Lung (tissue), 12 donors: ENCODE measurements around the gene PRDM5. TPM values are rescaled to one million over a fixed set of nuclear protein-coding genes. Genes with fewer than 3 reads are reported as not detected.

Experiments used
- ATAC-seq: fragments of 200-7000 bp; cut with Tn5 transposase; one replicate; pipeline ENCODE4 v1.9.1; 2020; ENCODE audit warnings: moderate number of reproducible peaks; ENCODE audit not compliant: insufficient read depth, low FRiP score
- DNase-seq, 3 donors: peaks; one replicate each; pipeline ENCODE4 v3.0.0-alpha.2; 2013 to 2017
- H3K27ac ChIP-seq, 2 donors: one replicate each; pipeline ENCODE4 v1.5.1; 2013; ENCODE audit warnings: mild to moderate bottlenecking in 2 of 2, moderate library complexity in 2 of 2, control low read depth in 1 of 2, inconsistent platforms in 1 of 2, low read depth in 1 of 2, low read length in 1 of 2
- H3K27me3 ChIP-seq, 3 donors: one replicate each; pipeline ENCODE4 v1.5.1; 2013; ENCODE audit warnings: low read length in 2 of 3; ENCODE audit not compliant: control insufficient read depth in 3 of 3, insufficient read depth in 3 of 3
- H3K36me3 ChIP-seq, 4 donors: one replicate each; pipeline ENCODE4 v1.5.1; 2013; ENCODE audit warnings: low read length in 4 of 4, mild to moderate bottlenecking in 1 of 4, moderate library complexity in 1 of 4; ENCODE audit not compliant: control insufficient read depth in 4 of 4, insufficient read depth in 4 of 4
- H3K4me1 ChIP-seq, 5 donors: one replicate each; pipeline ENCODE4 v1.5.1; 2013; ENCODE audit warnings: low read length in 5 of 5, mild to moderate bottlenecking in 2 of 5, moderate library complexity in 1 of 5; ENCODE audit not compliant: control insufficient read depth in 5 of 5, insufficient read depth in 5 of 5
- H3K4me3 ChIP-seq: one replicate; pipeline ENCODE4 v1.5.1; 2013; ENCODE audit warnings: mild to moderate bottlenecking, control low read depth, moderate library complexity
- H3K9ac ChIP-seq, 2 donors: one replicate each; pipeline ENCODE4 v1.5.1; 2013; ENCODE audit warnings: low read length in 2 of 2, control low read depth in 1 of 2; ENCODE audit not compliant: insufficient read depth in 1 of 2
- H3K9me3 ChIP-seq, 4 donors: one replicate each; pipeline ENCODE4 v1.5.1; 2013; ENCODE audit warnings: low read length in 3 of 4, mild to moderate bottlenecking in 1 of 4, moderate library complexity in 1 of 4; ENCODE audit not compliant: control insufficient read depth in 4 of 4, insufficient read depth in 3 of 4
- CTCF ChIP-seq: IDR thresholded peaks from 2 replicates; pipeline ENCODE4 v1.5.1; 2012; ENCODE audit warnings: mild to moderate bottlenecking; ENCODE audit errors: control extremely low read depth, extremely low read depth
- WGBS, 2 donors: extraction: QIAGEN DNeasy Blood & Tissue Kit; methylation state at CpG; one replicate each; pipeline ENCODE4 v1.1.7; 2013; 5-methylcytosine and 5-hydroxymethylcytosine counted together
- polyA plus RNA-seq, 2 donors: library from polyadenylated mRNA; stranded (reverse); fragments of 200-250 nt; gene quantifications; one replicate each; pipeline ENCODE4 v1.2.1, GENCODE V29; 2013
- total RNA-seq, 2 donors: library from RNA; depleted of rRNA in 1 of 2; stranded (reverse); fragments of >200 nt in 1 of 2; gene quantifications; one replicate each; pipeline ENCODE4 v1.2.1, GENCODE V29; 2014 to 2021
- donor health status: control.
- donor health status: control.
- donor health status: Bipolar disorder and iron deficiency.
- donor health status: healthy.
- donor health status: DM: yes; HTN: yes; CAD: no.

The PRDM5 gene
- total and polyA plus RNA-seq, 4 donors = 3.0 to 57.6 (median 9.2) TPM

- ATAC-seq (no peak), DNase-seq (no peak)
- WGBS, 2 donors = 92 to 94% methylated on average over 1 of the region's 1 CpG
- Histone ChIP-seq H3K36me3 (peaks cover 0 to 18% (median 4%) of the 10 kb centered on the region in 4 donors), H3K27ac (no peak overlapping the region), H3K9me3 (peaks cover 0 to 6% (median 0%) of the 10 kb centered on the region in 4 donors), H3K9ac (no peak overlapping the region), H3K4me1 (no peaks in the 10 kb centered on the region), H3K27me3 (no peaks in the 10 kb centered on the region), H3K4me3 (no peak overlapping the region)
- TF ChIP-seq CTCF = no peak
Observed at GRCh38 chr4:120809518-120809917, 113.0 kb downstream of the PRDM5 start.

GRCh38 chr4:120808475-120809141 lies 113.9 kb downstream of the PRDM5 start:
- no peaks in the 10 kb centered on the region for H3K4me1 ChIP-seq
- H3K36me3 ChIP-seq = peaks cover 0 to 18% (median 2%) of the 10 kb centered on the region in 4 donors
- H3K27me3 ChIP-seq = no peaks in the 10 kb centered on the region
- H3K27ac ChIP-seq = no peak overlapping the region
- WGBS, 2 donors = 98% methylated on average over 24 of the region's 24 CpGs
- no peak for DNase-seq
- no peak for TF ChIP-seq CTCF
- no peak overlapping the region for H3K4me3 ChIP-seq
- H3K9ac ChIP-seq = no peak overlapping the region
- H3K9me3 ChIP-seq = peaks cover 0 to 6% (median 0%) of the 10 kb centered on the region in 4 donors
- no peak for ATAC-seq

- ATAC-seq (no peak), DNase-seq (peak in 2 of 3 donors; percentile 16 to 29)
- H3K9ac ChIP-seq = no peak overlapping the region
- no peaks in the 10 kb centered on the region for H3K27me3 ChIP-seq
- WGBS, 2 donors = 70 to 74% methylated on average over 5 of the region's 5 CpGs
- H3K4me3 ChIP-seq = no peak overlapping the region
- no peak for TF ChIP-seq CTCF
- H3K36me3 ChIP-seq = peaks cover 0 to 4% (median 0%) of the 10 kb centered on the region in 4 donors
- peaks cover 0 to 5% (median 0%) of the 10 kb centered on the region in 5 donors for H3K4me1 ChIP-seq
- H3K9me3 ChIP-seq = no peaks in the 10 kb centered on the region
- peak overlapping the region in 1 of 2 donors; percentile 13 for H3K27ac ChIP-seq
Observed at GRCh38 chr4:120801137-120801758, 121.3 kb downstream of the PRDM5 start.
